HepG2 (cell line): ENCODE measurements around the gene CEBPA. TPM values are rescaled to one million over a fixed set of nuclear protein-coding genes. Genes with fewer than 3 reads are reported as not detected.

Experiments
- E2F2 ChIP-seq: sonication (generic); formaldehyde crosslinking; IDR thresholded peaks from 2 replicates; pipeline ENCODE4 v1.4.0; 2020; ENCODE audit warnings: missing genetic modification reagents, borderline replicate concordance
- HBP1 ChIP-seq: IDR thresholded peaks from 2 replicates; pipeline ENCODE4 v1.6.1; 2016; ENCODE audit warnings: low read depth, control low read depth
- MTA3 ChIP-seq: sonication (generic); formaldehyde crosslinking; IDR thresholded peaks from 2 replicates; pipeline ENCODE4 v1.4.0; 2020; ENCODE audit warnings: missing genetic modification reagents
- NFYB ChIP-seq: sonication (generic); formaldehyde crosslinking; IDR thresholded peaks from 2 replicates; pipeline ENCODE4 v1.4.0; 2020; ENCODE audit warnings: missing genetic modification reagents
- SMAD9 ChIP-seq: sonication (generic); formaldehyde crosslinking; IDR thresholded peaks from 2 replicates; pipeline ENCODE4 v1.5.1; 2020; ENCODE audit warnings: mild to moderate bottlenecking, missing genetic modification reagents
- XBP1 ChIP-seq: sonication (generic); formaldehyde crosslinking; IDR thresholded peaks from 2 replicates; pipeline ENCODE4 v1.5.0; 2020; ENCODE audit warnings: missing genetic modification reagents
- ZBTB1 ChIP-seq: sonication (generic); formaldehyde crosslinking; IDR thresholded peaks from 2 replicates; pipeline ENCODE4 v1.4.0; 2020; ENCODE audit warnings: missing genetic modification reagents, borderline replicate concordance
- ZNF136 ChIP-seq: sonication (generic); formaldehyde crosslinking; IDR thresholded peaks from 2 replicates; pipeline ENCODE4 v1.8.1; 2022; ENCODE audit warnings: low read depth, mild to moderate bottlenecking, moderate library complexity, missing genetic modification reagents
- ZNF253 ChIP-seq: sonication (generic); formaldehyde crosslinking; IDR thresholded peaks from 2 replicates; pipeline ENCODE4 v1.8.0; 2022; ENCODE audit warnings: mild to moderate bottlenecking, missing genetic modification reagents, borderline replicate concordance
- ZNF282 ChIP-seq: fragments of 450-650 bp; IDR thresholded peaks from 2 replicates; pipeline ENCODE4 v1.6.1; 2018; ENCODE audit not compliant: partially characterized antibody
- ZNF329 ChIP-seq: sonication (generic); formaldehyde crosslinking; IDR thresholded peaks from 2 replicates; pipeline ENCODE4 v1.9.0; 2021; ENCODE audit warnings: low read depth, mild to moderate bottlenecking, missing genetic modification reagents
- ZNF354B ChIP-seq: sonication (generic); formaldehyde crosslinking; IDR thresholded peaks from 2 replicates; pipeline ENCODE4 v1.8.0; 2022; ENCODE audit warnings: mild to moderate bottlenecking, missing genetic modification reagents
- ZNF512B ChIP-seq: sonication (generic); formaldehyde crosslinking; IDR thresholded peaks from 2 replicates; pipeline ENCODE4 v1.5.1; 2020; ENCODE audit warnings: missing genetic modification reagents, mild to moderate bottlenecking, borderline replicate concordance
- ZNF574 ChIP-seq: sonication (generic); formaldehyde crosslinking; IDR thresholded peaks from 2 replicates; pipeline ENCODE4 v1.4.0; 2020; ENCODE audit warnings: missing genetic modification reagents
- ZNF615 ChIP-seq: sonication (generic); formaldehyde crosslinking; IDR thresholded peaks from 2 replicates; pipeline ENCODE4 v1.5.0; 2020; ENCODE audit warnings: mild to moderate bottlenecking, missing genetic modification reagents, borderline replicate concordance
- ZNF674 ChIP-seq: sonication (generic); formaldehyde crosslinking; IDR thresholded peaks from 2 replicates; pipeline ENCODE4 v1.5.0; 2020; ENCODE audit warnings: low read depth, mild to moderate bottlenecking, missing genetic modification reagents
- ZNF704 ChIP-seq: sonication (generic); formaldehyde crosslinking; IDR thresholded peaks from 2 replicates; pipeline ENCODE4 v1.8.1; 2023; ENCODE audit warnings: mild to moderate bottlenecking, inconsistent platforms, moderate library complexity, missing genetic modification reagents, borderline replicate concordance
- polyA plus RNA-seq, 8 experiments: library from polyadenylated mRNA; depleted of rRNA in 3 of 8; stranded (reverse) in 7 of 8; unstranded in 1 of 8; fragments of >200 nt; fragmentation: Illumina TruSeq in 4 of 8; extraction: Trizol in 4 of 8; gene quantifications; 2 replicates each; pipeline versions ENCODE4 v1.2.1 to v1.2.3, GENCODE V29; 2011 to 2016; ENCODE audit warnings: low read depth in 4 of 8, missing spikeins in 1 of 8, mixed read lengths in 1 of 8; ENCODE audit not compliant: insufficient read depth in 1 of 8
- total RNA-seq, 5 experiments: library from RNA; depleted of rRNA; stranded (reverse); fragments of >200 nt; fragmentation: Illumina TruSeq; extraction: Trizol; gene quantifications; 2 replicates each; pipeline ENCODE4 v1.2.3, GENCODE V29; 2016; ENCODE audit warnings: low read depth in 1 of 5

CEBPA gene
- total and polyA plus RNA-seq, 2 of the 13 experiments (the other 11 are each of a cell fraction or from before 2014, with no cell fraction given): 24.8 to 103 TPM

- 0 out of 2 replicates have a peak, but pooled peaks have one; percentile 65 for TF ChIP-seq HBP1 (CRISPR knock-in tag)
- TF ChIP-seq ZBTB1 (CRISPR knock-in tag): no peak
- TF ChIP-seq MTA3 (CRISPR knock-in tag): no peak
- peak; percentile 52 for TF ChIP-seq ZNF574 (CRISPR knock-in tag)
- no peak for TF ChIP-seq ZNF354B (CRISPR knock-in tag)
- TF ChIP-seq E2F2 (CRISPR knock-in tag): no peak
- TF ChIP-seq ZNF282: no peak
- no peak for TF ChIP-seq ZNF704
- TF ChIP-seq NFYB: 0 out of 2 replicates have a peak, but pooled peaks have one; percentile 19
- TF ChIP-seq ZNF329 (CRISPR knock-in tag): no peak
- TF ChIP-seq ZNF136 (CRISPR knock-in tag): no peak
- no peak for TF ChIP-seq ZNF253
- no peak for TF ChIP-seq XBP1
- no peak for TF ChIP-seq SMAD9
- TF ChIP-seq ZNF512B (CRISPR knock-in tag): no peak
- TF ChIP-seq ZNF674 (CRISPR knock-in tag): no peak
- TF ChIP-seq ZNF615 (CRISPR knock-in tag): no peak
Measured at GRCh38 chr19:33293255-33294057, 8.9 kb downstream of the CEBPA start (continued).
